CD4-positive, alpha-beta T cell treated with Interleukin-4 for 4 hours (primary cell): ENCODE results near the gene MYO18A.

ENCODE experiments used
- DNase-seq: peaks from one replicate; pipeline ENCODE4 v3.0.0-alpha.2; 2020

Gene MYO18A

DNA sequence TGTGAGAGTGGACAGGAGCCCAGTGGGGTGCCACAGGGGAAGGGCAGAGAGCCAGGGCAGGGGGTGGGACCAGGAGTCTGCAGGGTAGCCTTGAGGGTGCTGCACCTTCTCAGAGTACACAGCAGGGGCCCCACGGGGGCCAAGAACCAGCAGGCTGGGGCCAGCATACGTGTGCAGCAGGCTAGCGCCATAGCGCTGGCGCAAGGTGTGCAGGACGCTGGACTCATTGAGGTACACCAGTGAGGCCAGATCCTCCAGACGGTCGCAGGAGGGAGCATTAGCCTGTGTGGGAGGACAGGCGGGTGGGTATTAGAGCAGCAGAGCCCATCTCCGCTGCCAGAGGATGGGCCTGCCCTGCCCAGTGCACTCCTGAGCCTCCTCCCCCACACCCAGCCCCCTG, 58.8 kb downstream of the MYO18A start:
- DNase-seq: no peak

DNA sequence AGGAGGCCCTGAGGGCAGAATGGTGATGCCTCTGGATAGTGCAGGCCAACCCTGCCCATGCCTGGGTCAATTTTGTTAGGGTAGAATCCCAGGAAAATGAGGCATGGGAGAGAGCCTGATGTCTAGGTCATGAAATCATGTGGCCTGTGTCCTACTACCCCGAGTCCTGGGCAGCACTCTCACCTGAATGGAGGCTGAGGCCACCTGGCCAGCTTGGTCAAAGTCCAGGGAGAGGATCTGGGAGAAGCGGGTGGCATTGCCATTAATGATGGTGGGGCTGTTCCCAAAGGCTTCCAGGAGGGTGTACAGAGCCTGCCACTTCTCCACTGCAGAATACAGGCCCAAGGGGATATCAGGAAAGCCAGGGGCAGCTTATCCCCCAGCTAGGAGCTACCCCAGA, 59.8 kb downstream of the MYO18A start:
- DNase-seq: no peak

DNA sequence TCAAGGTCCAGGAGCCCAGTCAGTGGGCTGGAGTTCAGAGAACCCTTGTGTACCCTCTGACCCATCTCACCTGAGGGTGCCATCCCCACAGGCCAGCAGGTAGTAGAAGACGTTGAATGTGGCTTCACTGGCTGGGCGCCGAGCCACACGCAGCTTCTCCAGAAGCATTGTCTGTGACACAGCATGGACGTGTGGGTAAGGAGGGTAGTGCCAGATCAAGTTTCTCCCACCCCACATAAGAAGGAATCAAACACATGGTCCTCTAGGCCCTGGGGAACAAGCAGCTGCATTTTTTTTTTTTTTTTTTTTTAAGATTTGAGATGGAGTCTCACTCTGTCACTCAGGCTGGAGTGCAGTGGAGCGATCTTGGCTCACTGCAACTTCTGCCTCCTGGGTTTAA, 60.9 kb downstream of the MYO18A start:
- no peak for DNase-seq

- DNase-seq: peak; percentile 74
These were observed 63.1 kb downstream of the MYO18A start for GRCh38 chr17:29116804-29117753.

GRCh38 chr17:29115961-29116803, 64.0 kb downstream of the MYO18A start:
- peak; percentile 29 for DNase-seq

GRCh38 chr17:29115435-29115834, 64.8 kb downstream of the MYO18A start:
- no peak for DNase-seq

- no peak for DNase-seq
These were observed 66.1 kb downstream of the MYO18A start for GRCh38 chr17:29114141-29114540.

DNA sequence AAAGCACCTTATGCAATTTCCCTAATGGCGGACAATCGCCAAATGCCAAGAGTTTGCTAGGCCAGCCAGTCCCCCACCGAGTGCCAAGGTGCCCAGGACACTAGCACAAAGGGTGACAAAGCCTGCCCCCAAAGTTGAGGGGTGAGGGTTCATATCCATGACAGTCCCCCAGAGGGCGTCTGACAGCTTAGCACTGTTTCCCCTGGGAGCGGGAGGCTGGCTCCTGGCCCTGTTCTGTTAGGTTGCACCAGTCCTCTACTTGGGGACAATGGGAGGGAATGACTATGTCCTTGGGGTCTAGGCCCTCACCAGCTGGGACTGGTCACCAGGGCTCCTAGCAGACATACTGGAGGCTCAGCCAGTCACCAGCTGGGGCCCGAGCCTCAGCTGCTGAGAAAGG, 66.9 kb downstream of the MYO18A start:
- DNase-seq: no peak

GRCh38 chr17:29112771-29113295, 67.4 kb downstream of the MYO18A start:
- DNase-seq: no peak

- DNase-seq: peak; percentile 52
These were observed 68.2 kb downstream of the MYO18A start for GRCh38 chr17:29111816-29112499.

DNA sequence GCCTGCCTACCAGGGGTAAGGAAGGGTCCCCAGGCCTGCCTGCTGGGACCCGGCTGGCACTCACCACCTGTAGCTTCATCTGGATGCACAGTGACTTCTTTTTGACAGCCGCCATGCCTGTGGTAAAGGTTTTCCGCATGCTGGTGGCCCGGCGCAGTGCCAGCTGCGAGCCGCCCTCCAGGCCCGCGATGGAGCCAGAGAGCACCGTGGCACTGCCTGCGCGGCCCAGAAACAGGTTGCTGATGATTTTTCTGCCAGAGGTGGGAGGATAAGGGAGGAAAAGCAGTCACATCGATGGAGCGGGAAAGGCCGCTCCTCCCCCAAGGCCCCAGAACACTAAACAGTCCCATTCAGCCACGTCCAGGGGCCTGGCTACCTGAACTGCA, 69.8 kb downstream of the MYO18A start:
- no peak for DNase-seq

- no peak for DNase-seq
These were observed 70.5 kb downstream of the MYO18A start for GRCh38 chr17:29109477-29110371.

GRCh38 chr17:29108823-29109476, 71.2 kb downstream of the MYO18A start:
- no peak for DNase-seq

DNA sequence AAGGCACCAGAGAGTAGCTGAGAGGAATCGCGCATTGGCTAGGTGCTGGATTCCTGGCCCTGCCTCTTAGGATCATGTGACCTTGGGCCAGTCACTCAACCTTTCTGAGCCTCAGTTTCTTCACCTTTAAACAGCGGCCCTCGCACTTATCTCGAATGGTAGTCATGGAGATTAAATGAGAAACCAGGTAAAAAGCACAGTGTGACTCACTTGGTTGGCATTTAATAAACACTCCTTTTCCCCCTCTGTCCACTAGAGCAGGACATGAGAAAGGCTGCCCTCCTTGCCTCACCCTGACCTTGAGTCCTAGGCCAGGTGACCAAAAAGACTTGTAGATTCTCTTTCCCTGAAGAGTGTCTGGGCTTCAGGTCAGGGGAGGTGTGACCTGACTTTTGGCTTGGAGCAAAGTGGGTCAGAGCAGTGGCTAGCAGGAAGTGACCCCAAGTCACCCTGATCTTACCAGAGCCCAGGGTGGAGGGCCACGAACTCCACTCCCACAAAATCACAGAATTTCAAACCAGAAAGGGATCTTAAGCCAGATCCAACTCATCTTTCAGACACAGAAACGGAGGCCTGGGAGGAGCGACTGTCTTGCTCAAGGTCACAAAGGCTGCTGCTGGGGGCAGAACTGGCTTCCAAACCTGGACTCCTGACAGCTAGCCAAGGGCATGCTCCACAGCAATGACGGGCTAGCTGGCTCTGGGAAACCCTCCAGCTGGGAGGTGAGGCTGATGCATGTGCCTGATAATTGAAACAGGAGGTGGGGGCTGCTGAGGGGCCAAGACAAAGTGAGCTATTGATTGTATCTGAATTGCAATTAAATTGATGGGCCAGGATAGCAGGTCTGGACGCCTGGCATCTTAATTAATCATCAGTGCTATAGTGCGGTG, 72.0 kb downstream of the MYO18A start:
- DNase-seq: no peak

DNA sequence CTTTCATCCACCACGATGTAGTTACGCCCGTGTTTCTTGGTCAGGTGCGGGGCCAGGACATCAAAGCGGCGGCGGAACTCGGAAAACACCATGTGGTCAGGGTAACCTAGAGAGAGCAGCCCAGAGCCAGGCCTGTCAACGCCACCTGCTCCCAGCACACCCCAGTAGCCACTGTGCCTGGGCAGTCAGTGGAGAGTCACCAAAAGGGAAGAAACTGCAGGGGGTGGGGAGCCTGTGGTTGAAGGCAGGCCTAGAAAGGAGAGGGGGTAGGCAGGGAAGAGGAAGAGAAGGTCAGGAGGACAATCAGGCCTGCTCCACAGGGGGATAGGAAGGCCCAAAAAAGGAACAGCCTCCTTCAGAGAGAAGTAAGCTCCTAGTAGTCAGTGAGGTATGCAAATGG, 73.1 kb downstream of the MYO18A start:
- DNase-seq: no peak

DNA sequence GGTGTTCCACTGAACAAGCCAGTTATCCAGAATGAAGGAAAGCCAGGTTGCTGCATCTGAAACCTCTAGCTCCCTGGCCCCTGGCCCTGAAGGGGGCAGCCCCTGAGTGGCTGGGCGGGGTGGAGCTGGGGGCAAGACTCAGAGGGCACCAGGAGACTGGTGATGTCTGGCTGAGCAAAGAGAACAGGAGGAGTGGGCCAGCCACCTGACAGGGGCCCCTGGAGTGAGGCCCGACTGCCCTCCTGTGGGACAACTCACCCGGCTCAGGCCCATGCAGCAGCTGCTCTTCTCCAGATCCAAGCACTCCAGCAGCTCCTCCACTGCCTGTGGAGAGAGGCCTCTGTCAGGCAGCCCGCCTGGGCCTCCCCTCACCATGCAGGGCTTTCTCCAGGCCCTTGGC, 76.9 kb downstream of the MYO18A start:
- no peak for DNase-seq

- DNase-seq: no peak
These were observed 77.4 kb downstream of the MYO18A start for GRCh38 chr17:29102741-29103181.

DNA sequence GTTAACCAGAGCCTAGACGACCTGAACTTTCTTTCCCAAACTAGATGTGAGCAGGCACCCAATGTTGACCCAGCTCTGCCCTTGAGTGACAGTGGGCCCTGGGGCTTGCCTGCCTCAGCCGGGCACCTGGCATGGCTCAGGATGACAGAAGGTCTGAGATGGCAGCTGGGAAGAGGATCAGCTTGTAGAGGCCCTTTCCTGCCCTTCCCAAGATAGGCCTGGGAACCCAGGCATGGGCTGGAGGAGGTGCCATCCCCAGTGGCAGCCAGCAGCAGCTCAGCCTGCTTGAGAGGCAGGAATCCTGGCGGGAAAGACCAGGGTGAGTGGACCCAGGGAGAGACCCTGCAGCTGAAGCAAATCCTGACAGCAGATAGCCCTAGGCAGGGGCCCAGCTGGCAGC, 78.2 kb downstream of the MYO18A start:
- DNase-seq: no peak

DNA sequence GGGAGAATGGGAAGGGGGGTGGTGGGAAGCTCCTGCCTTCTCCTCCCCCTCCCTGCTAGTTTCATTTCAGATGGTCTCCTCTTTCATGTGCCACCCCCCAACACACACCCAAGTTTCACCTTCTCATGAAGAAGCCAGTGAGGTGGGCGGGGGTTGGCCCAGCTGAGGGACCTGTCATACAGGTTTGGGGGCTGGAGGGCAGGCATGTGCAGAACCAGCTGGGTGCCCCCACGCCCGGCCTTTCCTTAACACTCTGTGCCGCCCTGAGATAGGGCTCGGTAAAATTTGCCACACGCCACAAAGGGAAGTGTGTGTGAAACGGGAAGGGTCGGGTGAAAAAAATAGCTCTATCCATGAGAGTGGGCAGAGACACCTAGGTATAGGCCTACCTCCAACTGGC, 79.9 kb downstream of the MYO18A start:
- no peak for DNase-seq

- DNase-seq: no peak
These were observed 80.7 kb downstream of the MYO18A start for GRCh38 chr17:29099527-29099926.
